ENCODE results near the gene PTPRCAP.

PTPRCAP gene

GRCh38 chr11:67409781-67410368 lies 27.6 kb downstream of the PTPRCAP start:
- TF ChIP-seq FOXP2 (optimal IDR thresholded peaks at IDR 0.05; ENCODE audit: borderline replicate concordance, extremely low read depth, extremely low read length, insufficient read depth) (no peak), POLR2AphosphoS5 (IDR thresholded peaks at IDR 0.05; ENCODE audit: low read depth, low read length) (no peak), SIN3A (IDR thresholded peaks at IDR 0.05; ENCODE audit: borderline replicate concordance, insufficient read depth, low read length) (no peak), TAF1 (IDR thresholded peaks at IDR 0.05; ENCODE audit: borderline replicate concordance, insufficient read depth, low read length) (no peak), REST (IDR thresholded peaks at IDR 0.05; ENCODE audit: insufficient read depth in 1 of 2, low read depth in 2 of 2, low read length in 2 of 2) (no peak)

- TF ChIP-seq SIN3A (IDR thresholded peaks at IDR 0.05; ENCODE audit: borderline replicate concordance, insufficient read depth, low read length) (no peak), FOXP2 (optimal IDR thresholded peaks at IDR 0.05; ENCODE audit: borderline replicate concordance, extremely low read depth, extremely low read length, insufficient read depth) (no peak), POLR2AphosphoS5 (IDR thresholded peaks at IDR 0.05; ENCODE audit: low read depth, low read length) (no peak), REST (IDR thresholded peaks at IDR 0.05; ENCODE audit: insufficient read depth in 1 of 2, low read depth in 2 of 2, low read length in 2 of 2) (no peak), TAF1 (IDR thresholded peaks at IDR 0.05; ENCODE audit: borderline replicate concordance, insufficient read depth, low read length) (no peak)
Measured at GRCh38 chr11:67409261-67409666, 28.2 kb downstream of the PTPRCAP start.

- TF ChIP-seq REST (IDR thresholded peaks at IDR 0.05; ENCODE audit: insufficient read depth in 1 of 2, low read depth in 2 of 2, low read length in 2 of 2): no peak
- TF ChIP-seq POLR2AphosphoS5 (IDR thresholded peaks at IDR 0.05; ENCODE audit: low read depth, low read length): no peak
Measured at GRCh38 chr11:67408437-67409200, 28.9 kb downstream of the PTPRCAP start.

GRCh38 chr11:67407688-67408163 lies 29.8 kb downstream of the PTPRCAP start:
- no peak for TF ChIP-seq SIN3A (IDR thresholded peaks at IDR 0.05; ENCODE audit: borderline replicate concordance, insufficient read depth, low read length)
- no peak for TF ChIP-seq POLR2AphosphoS5 (IDR thresholded peaks at IDR 0.05; ENCODE audit: low read depth, low read length)
- TF ChIP-seq REST (IDR thresholded peaks at IDR 0.05; ENCODE audit: insufficient read depth in 1 of 2, low read depth in 2 of 2, low read length in 2 of 2): no peak
- TF ChIP-seq FOXP2 (optimal IDR thresholded peaks at IDR 0.05; ENCODE audit: borderline replicate concordance, extremely low read depth, extremely low read length, insufficient read depth): no peak
- TF ChIP-seq TAF1 (IDR thresholded peaks at IDR 0.05; ENCODE audit: borderline replicate concordance, insufficient read depth, low read length): no peak
